Measurements from ENCODE around the gene DOCK9.

The DOCK9 gene, protein sequence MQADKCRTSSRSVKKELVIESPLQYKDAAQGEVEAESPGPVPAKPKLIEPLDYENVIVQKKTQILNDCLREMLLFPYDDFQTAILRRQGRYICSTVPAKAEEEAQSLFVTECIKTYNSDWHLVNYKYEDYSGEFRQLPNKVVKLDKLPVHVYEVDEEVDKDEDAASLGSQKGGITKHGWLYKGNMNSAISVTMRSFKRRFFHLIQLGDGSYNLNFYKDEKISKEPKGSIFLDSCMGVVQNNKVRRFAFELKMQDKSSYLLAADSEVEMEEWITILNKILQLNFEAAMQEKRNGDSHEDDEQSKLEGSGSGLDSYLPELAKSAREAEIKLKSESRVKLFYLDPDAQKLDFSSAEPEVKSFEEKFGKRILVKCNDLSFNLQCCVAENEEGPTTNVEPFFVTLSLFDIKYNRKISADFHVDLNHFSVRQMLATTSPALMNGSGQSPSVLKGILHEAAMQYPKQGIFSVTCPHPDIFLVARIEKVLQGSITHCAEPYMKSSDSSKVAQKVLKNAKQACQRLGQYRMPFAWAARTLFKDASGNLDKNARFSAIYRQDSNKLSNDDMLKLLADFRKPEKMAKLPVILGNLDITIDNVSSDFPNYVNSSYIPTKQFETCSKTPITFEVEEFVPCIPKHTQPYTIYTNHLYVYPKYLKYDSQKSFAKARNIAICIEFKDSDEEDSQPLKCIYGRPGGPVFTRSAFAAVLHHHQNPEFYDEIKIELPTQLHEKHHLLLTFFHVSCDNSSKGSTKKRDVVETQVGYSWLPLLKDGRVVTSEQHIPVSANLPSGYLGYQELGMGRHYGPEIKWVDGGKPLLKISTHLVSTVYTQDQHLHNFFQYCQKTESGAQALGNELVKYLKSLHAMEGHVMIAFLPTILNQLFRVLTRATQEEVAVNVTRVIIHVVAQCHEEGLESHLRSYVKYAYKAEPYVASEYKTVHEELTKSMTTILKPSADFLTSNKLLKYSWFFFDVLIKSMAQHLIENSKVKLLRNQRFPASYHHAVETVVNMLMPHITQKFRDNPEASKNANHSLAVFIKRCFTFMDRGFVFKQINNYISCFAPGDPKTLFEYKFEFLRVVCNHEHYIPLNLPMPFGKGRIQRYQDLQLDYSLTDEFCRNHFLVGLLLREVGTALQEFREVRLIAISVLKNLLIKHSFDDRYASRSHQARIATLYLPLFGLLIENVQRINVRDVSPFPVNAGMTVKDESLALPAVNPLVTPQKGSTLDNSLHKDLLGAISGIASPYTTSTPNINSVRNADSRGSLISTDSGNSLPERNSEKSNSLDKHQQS (N-terminal part only)

DNA sequence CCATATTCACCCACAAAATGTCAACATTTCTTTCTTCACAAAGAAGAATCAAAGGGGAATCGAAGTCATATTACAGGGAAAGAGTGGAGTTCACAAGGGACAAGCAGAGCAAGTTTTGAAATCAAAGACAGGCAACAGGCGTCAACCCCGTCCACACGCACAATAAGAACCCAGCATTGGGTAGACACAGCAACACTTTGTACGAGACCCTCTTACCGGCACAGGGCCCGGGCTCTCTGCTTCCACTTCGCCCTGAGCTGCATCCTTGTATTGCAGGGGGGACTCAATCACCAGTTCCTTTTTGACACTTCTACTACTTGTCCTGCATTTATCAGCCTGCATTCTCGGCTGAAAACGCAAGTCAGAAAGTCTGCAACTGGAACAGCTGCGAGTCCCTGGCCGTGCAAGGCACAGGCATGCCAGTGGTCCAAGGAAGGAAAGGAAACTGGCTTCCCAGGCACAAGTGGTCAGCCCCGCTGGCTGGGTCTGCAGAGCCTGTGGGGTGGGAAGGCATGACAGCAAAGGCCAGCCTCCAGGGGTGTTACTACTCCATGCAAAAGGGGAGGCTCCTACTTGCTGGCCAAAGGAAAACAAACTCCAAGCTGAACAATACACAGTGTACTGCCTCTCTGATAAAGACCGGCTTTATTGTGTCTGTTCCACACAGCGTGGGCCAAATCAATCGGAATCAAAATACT is at the start of gene DOCK9:
TSS of gene DOCK9 (minus strand) at position 497 of the 698 bp plus-strand sequence. CDS start at position 342, 155 bp downstream.
- no peak for DNase-seq (ENCODE audit: low read depth in 2 of 2)

DNA sequence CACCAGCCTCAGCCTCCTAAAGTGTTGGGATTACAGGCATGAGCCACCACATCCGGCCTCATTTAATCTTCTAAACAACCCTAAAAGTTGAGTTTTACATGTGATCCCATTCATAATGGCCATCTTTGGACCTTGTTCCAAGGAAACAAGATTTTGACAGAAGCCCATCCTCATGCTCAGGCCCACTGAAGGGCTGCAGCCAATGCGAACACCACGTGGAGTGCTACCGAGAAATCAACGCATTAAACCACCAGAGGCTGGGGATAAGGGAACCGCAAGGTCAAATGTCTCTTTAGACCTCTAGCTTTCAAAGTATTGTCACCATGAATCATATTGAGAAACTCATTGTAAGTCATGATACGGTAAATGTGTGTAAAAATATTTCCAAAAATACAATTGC is 49.4 kb upstream of the DOCK9 start:
- DNase-seq (ENCODE audit: low read depth in 2 of 2), result no peak

DNA sequence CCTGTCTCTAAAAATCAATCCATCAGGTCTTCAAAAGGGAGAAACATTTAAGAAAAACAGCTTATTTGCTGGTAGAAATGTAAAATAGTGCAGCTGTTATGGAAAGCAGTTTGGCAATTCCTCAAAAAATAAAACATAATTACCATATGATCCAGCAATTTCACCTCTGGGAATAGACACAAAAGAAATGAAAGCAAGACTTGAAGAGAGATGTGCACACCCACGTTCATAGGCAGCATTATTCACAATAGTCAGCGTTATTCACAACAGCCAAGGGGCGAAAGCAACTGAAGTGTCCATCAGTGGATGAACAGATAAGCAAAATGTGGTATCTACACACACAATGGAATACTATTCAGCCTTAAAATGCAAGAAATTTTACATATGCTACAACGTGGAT is 45.1 kb upstream of the DOCK9 start:
- DNase-seq (ENCODE audit: low read depth in 2 of 2), result no peak

DNA sequence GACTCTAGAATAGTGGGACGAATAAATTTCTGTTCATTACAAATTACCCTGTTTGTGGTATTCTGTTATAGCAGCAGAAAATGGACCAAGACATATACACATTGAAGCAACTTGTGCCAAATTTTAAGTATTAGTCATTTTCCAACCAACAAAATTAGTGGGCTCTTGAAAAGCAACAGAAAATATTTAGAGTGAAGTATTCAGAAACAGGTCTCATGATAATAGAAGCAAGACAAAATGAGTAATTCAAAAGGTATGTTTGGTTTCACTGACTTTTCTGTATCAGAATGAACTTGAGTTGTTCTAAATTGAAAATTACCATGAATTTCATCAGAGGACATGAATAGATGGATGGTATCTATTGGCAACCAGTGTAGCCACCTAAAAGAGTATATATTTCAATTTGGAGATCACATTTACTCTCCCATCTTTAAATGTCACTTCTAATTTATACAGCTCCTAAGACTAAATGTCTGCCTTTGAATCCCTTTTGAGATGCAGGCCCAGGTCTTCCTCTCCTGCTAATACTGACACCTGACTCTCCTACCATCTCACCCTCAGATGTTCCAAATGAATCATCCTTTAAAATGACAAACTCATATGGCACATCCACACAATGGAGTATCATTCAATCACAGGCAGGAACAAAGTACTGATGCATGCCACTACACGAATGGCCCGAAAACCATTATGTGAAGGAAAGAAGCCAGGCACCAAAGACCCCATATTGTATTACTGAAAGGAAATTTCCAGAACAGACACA is 40.7 kb upstream of the DOCK9 start:
- DNase-seq (ENCODE audit: low read depth in 2 of 2), result no peak

DNA sequence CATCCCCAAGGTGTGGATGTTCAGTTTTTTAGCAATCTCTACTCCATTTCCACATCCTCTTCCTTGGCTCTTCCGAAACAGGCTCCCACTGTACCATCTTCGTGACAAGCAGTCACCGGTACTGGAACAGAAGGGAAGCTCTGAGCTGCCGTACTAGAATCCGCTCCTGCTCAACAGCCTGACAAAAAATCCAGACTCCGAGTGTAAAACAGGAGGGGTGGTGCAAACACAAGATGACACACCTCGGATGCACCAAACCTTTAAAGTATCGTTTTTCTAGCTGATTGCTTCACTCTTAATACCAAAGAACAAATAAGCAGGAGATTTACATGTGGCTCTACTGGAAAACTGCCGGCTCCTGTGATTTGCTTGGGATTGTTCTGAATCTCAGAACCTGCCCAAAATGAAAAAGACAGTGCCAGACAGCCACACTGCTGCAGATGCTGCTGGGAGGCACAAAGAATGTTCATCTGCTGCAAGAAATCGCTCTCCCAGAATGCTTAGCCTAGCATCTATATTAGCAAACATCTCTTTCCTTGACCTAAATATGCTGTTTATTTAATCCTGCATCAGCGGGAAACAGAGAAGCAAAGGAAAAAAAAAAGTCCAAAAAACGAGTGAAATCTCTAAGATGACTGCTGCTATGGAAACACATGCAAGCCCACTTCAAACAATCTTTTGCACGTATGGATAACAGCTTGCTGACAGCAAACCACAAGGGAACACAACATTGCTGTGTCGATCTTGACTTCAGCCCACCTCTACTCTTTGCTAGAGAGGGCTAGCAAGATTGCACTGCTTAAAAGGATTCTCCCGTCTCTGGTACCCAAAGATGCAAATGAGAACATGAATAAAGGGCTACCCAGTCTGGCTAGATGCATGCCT is 38.0 kb upstream of the DOCK9 start:
- DNase-seq (ENCODE audit: low read depth in 2 of 2), result no peak

DNA sequence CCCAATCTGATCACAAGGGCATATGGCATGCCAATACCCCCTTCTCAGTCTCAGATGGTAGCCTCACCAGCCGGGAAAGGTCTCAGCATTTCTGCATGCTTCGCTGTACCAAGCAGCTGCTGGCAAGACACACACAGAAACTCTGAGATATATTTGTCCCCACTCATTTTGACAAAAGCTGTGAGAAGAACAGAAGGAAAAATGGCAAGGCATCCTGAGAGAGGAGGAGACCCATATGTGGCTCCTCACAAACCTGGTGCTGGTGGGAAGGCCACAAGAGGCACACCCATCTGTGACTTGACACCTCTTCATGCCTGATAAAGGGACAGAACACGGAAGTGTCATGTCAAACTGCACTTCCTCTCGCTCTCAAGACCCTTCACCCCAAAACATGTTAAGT is 36.7 kb upstream of the DOCK9 start:
- DNase-seq (ENCODE audit: low read depth in 2 of 2), result no peak

DNA sequence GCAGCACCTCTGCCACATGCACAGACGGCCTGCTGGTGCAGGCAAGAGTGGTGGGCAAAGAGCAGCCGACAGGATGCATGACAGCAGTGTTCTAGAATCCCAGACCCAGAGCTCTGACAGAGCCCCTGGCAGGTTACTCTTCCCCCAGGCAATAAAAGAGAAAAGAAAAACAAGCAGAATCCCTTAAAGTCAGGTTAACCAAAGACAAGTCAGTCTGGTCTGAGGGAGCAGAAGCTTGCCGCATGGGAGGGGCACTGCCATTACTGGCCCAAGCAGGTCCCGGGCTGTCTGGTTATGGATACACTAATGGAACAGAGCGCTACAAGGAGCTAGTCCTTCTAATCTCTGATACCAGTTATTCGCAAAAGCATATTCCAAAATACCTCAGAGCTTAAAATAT is 36.1 kb upstream of the DOCK9 start:
- DNase-seq (ENCODE audit: low read depth in 2 of 2), result no peak

DNA sequence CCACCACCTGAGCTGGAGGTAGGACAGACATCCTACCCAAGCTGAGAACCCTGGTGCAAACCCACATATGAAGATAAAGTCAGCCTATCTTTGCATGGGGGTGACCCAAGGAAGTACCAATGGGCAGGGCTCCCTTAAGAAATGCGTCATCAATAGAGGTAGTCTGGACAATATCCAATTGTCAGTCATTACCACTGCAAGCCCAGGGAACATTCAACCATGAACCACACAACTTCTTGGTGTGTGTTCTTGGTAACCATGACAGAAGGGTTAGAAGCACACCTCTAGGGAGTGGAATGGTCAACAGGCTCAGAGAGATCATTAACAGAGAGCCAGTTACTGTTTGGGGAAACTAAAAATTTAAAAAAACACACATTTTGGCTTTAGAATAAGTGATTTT is 34.7 kb upstream of the DOCK9 start:
- no peak for DNase-seq (ENCODE audit: low read depth in 2 of 2)

DNA sequence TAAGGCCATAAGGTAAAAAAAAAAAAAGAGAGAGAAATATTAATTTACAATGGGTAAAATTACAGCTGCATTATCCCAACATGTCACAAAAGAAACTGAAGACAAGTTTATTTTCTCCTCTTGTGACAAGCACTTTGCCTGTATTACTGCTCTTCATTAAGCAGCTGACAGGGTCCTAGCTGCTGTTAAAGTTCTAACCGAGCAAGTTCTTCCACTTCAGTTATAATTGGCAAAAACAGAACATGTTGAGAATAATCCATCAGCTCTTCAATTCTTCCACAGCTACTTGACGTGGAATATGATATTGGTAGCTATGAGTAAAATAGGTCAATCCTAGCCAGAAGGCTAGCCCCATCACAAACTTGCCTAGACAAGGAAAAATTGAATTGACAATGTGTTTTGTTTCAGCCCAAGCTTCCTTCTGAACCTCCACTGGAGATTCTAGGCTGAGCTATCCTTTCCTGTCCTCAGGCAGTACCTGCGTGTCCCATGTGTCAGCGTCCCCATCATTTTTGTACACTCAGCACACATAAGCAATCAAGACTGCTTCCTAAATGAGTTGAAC is 32.2 kb upstream of the DOCK9 start:
- no peak for DNase-seq (ENCODE audit: low read depth in 2 of 2)

DNA sequence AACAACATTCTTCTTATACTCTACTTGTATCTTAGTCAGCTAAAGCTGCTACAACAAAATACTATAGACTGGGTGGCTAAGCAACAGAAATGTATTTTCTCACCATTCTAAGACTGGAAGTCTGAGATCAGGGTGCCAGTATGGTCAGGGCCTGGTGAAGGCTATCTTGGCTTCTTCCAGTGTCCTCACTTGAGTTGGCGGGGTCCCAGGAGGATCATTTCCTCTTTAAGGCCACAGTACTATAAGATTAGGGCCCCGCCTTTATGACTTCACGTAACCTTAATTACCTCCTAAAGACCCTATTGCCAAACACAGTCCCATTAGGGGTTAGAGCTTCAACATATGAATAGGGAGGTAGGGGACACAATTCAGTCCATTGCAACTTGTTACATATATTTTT is 30.7 kb upstream of the DOCK9 start:
- no peak for DNase-seq (ENCODE audit: low read depth in 2 of 2)

DNA sequence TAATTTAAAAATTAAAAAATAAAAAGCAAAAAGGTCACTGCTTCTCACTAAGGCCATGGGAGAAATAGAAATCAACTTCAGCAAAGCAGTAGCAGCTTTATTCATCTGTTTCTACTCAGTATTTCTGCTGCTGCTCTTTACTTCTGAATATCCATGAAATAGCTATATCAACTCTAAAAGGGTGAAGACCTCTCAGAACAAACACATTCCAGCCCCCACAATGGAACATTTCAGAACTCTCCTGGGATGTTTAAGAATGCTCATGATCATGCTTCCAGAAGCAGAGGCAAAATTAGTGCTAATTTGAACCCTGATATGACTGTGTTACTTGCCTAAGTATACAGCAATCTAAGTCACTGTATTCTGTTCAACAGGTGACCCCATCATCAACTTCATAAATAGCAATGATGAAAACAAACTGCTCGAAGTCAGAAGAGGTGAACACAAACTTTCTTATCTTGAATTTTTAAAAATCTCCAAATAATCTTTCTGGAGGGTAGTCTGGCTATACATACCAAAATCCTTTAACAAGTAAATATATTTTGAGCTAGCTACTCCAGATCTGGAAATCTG is 29.6 kb upstream of the DOCK9 start:
- DNase-seq (ENCODE audit: low read depth in 2 of 2), result no peak

DNA sequence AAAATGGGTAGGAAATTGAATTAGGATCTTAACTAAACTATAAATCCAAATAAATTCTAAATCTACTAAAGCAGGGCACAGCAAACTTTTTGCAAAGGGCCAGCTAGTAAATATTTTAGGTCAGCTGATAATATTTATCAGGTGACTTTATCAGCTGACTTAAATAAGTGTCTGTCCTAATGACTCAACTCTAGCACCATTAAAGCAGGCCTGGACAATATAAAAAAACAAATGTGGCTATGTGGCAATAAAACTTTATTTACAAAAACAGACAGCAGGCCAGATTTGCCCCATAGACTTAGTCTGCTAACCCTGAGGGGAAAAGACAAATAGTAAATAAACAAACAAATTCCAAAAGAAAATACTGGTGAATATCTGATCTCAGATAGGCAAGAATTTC is 27.7 kb upstream of the DOCK9 start:
- DNase-seq (ENCODE audit: low read depth in 2 of 2), result no peak

DNA sequence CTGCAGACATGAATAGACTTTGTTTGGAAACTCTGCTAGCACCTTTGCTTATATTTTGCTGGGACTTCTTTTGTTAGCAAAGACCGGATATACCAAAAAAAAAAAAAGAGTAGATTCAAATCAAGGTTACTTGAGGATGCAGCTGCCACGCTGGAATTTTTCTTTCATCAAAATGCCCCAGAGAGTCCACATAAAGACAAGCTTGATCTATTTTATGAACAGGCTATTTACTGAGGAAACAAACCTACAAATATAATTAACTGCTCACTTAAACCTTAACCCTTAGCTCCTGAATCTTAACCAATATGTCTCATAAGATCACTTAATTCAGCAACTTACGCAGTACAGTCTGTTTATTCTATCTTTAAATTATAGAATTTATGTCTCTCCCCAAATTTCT is 27.1 kb upstream of the DOCK9 start:
- DNase-seq (ENCODE audit: low read depth in 2 of 2), result no peak

DNA sequence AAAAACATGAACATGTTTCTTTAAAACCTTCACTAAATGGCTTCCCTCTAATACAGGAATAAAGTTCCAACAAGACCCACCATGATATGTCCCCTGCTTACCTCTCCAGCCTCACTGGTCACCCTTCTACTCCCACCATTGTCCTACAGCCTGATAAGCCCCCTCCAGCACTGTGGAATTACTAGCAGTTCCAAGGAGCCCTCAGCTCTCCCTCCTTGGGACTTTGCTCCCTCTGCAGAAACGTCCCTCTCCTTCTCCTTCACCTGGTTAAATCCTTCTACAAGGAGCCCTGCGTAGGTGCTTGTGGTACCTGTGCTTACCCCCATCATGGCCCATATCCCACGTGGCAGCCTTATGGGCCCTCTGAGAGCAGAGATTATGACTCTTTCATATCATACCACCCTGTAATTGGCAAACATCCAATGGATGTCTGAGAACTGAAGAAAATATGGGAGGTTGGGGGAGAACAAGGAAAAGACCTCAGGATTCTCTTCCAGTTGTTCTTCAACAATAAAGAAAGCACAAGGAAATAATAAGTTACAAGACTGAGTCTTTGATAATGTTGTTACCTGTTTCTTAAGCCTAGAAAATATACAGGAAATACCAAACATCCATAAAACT is 26.1 kb upstream of the DOCK9 start:
- DNase-seq (ENCODE audit: low read depth in 2 of 2), result no peak

DNA sequence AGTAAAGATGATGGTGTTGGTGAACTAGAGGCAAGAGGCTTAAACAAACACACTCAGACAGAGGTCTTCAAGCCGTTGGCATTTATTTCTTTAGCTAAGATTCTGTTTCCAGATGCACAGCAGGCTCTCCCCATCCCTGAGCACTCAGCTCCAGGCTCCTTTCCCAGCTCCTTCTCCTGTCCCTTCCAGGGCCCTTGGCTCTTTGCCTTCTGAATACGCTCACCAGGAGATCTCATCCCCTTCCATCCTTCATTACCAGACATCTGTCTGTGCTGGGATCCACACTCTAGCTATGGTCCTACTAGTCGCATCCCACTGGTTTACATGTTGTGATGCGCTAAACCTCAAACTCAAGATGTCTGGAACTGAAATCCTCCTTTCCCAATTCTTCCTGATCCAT is 25.3 kb upstream of the DOCK9 start:
- no peak for DNase-seq (ENCODE audit: low read depth in 2 of 2)

DNA sequence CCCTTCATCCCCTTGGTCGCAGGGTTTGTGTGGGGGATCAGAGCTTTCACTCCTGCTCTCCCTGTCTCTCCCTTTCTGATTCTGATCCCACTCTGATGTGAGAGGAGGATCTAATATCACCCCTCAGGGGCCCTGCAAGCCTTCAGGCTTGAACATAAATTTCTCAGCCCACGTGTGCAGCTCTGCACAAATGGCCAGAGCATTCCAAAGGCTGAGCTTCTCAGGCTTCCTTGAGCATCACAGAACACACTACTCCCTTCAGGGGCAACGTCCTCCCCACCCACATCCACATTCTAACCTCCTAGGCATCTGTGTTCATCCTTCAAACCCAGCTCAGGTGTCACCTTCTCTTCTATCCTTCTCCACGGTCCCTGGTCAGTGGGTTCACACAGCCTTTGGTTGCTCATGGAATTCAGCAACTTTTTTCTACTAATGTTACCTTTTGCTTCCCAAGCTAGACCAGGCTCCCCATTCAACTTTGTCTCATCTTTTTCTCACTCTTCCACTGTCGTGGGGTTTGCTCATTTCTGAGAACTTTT is 24.4 kb upstream of the DOCK9 start:
- no peak for DNase-seq (ENCODE audit: low read depth in 2 of 2)

DNA sequence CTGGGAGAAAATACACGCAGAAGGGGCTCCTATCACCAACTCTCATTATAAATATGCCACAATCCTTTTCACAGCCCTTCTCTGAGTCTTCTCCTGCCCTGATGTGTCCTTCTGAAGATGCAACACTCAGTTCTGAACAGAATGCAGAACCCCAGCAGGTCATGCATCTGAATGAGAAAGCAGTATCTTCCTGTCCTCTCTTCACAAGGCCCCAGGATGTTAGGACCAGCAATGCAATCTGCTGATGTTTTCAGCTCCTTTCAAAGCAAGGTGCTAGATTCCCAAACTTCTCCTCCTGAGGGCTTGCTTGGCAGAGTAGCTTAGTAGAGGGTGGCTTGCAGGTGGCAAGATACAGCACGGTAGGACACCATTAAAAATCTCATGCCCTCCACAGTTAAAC is 22.3 kb upstream of the DOCK9 start:
- DNase-seq (ENCODE audit: low read depth in 2 of 2), result no peak

DNA sequence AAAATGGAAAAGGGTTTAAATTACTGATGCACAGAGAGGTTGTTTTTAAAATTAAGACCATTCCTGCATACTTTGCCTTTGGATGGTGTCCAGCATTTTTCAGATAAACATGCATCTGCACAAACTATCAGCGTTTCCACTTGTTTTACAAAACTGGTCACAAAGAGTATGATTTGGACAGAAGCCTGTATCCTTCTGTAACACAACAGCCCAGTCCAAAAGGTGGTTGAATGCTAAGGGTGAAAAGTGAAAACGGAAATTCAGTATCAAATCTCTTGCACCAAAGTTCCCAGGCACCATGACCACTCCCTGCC is 21.7 kb upstream of the DOCK9 start:
- DNase-seq (ENCODE audit: low read depth in 2 of 2), result no peak
